ENCODE results near the gene NRN1.
"Not testable (repeated sequence)": the region's sequence is repeated elsewhere in the genome, so short reads cannot be mapped to it uniquely, and the experiment has no call there.

Gene NRN1

GRCh38 chr6:5981126-5982026 lies 25.3 kb downstream of the NRN1 start:
- DNase-seq, result no peak

GRCh38 chr6:5979650-5980420 lies 26.9 kb downstream of the NRN1 start:
- DNase-seq, result no peak

DNA sequence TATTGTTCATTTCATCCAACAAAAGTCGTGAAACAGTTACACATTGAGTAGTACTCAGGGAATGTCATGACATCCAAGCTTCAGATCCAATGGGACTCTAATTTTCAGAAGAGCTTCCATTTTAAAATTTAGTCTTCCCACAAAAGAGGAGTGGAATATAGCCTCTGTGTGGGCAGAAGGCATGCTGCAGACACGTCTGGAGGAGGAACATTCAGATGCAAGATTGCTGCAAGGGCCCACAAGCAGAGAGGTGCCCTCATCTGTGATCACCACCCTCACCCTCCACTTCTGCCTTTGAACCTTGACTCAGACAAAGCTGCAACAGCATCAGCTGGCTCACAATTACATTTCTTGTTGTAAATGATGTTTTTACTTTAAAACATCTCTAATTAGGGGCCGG lies 29.9 kb downstream of the NRN1 start:
- no peak for DNase-seq

GRCh38 chr6:5968817-5969734 lies 37.6 kb downstream of the NRN1 start:
- DNase-seq, result no peak

- DNase-seq, result not testable (repeated sequence)
These were observed 38.7 kb downstream of the NRN1 start for GRCh38 chr6:5968036-5968435.

GRCh38 chr6:5967594-5967993 lies 39.1 kb downstream of the NRN1 start:
- no peak for DNase-seq

- DNase-seq, result no peak
These were observed 43.9 kb downstream of the NRN1 start for GRCh38 chr6:5962794-5963193.

DNA sequence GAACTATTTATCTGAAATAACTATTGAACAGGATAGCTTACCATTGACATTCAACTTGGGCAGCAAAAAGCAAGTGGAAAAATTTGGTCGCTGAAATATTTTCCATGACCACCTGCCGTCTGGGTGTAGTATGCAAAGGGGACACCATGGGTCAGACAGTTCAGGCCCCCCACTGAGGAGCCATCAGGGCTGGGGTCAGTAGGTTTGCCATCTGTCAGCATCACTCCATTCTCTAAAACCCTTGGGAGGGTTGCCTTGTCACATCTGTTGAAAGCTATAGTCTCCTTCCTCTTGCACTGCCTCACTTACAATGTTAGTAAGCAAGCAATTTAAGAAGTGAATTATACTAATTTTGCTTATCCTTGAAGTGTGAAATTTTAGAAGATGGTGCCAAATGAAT lies 44.9 kb downstream of the NRN1 start:
- no peak for DNase-seq

GRCh38 chr6:5960456-5960855 lies 46.3 kb downstream of the NRN1 start:
- no peak for DNase-seq

DNA sequence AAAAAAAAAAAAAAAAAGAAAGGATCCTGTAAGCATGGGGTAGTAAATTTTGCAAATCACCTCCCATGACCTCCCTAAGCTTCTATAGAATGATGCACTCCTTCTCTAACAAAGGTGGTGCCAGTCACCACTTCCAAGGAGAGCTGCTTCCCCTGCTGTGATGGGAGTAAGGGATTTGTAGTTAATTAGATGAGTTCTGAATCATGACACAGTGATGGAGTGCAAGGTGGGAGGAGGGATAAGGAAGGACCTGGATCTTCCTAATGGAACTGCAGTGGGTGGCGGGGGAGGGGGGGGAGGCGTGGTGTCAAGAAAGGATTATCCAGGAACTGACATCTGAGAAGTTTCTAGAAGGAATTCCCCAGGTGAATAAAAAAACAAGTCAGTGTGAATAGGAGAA lies 47.8 kb downstream of the NRN1 start:
- no peak for DNase-seq

GRCh38 chr6:5956939-5957338 lies 49.8 kb downstream of the NRN1 start:
- DNase-seq, result no peak

- no peak for DNase-seq
These were observed 56.4 kb downstream of the NRN1 start for GRCh38 chr6:5950361-5950785.

All from NCI-H1105 (cell line).